ENCODE data around the gene F2. TPM values are rescaled to one million over a fixed set of nuclear protein-coding genes. Genes with fewer than 3 reads are reported as not detected.
A peak's percentile ranks its signal among the peaks of the same experiment; 100 is the strongest.

Gene F2
- total and polyA plus RNA-seq, 2 of the 13 experiments (the other 11 are each of a cell fraction or from before 2014, with no cell fraction given), result 330 to 801 TPM

- TF ChIP-seq ZFX (CRISPR knock-in tag; IDR thresholded peaks at IDR 0.05; ENCODE audit: low read depth), result peak; percentile 79
- TF ChIP-seq MLX (CRISPR knock-in tag; IDR thresholded peaks at IDR 0.05), result peak; percentile 51; the same call in 1 of the 2 replicates
- no peak for TF ChIP-seq MLLT10 (CRISPR knock-in tag; IDR thresholded peaks at IDR 0.05)
- TF ChIP-seq ZNF512 (CRISPR knock-in tag; IDR thresholded peaks at IDR 0.05), result no peak
- no peak for TF ChIP-seq NCOA1 (CRISPR knock-in tag; IDR thresholded peaks at IDR 0.05)
- TF ChIP-seq ZNF816 (CRISPR knock-in tag; IDR thresholded peaks at IDR 0.05; ENCODE audit: borderline replicate concordance), result peak; percentile 39; the same call in 1 of the 2 replicates
- no peak for TF ChIP-seq CAMTA2 (CRISPR knock-in tag; IDR thresholded peaks at IDR 0.05; ENCODE audit: borderline replicate concordance)
- no peak for TF ChIP-seq MED13 (CRISPR knock-in tag; IDR thresholded peaks at IDR 0.05)
- TF ChIP-seq ZNF761 (CRISPR knock-in tag; conservative IDR thresholded peaks at IDR 0.05), result no peak
- TF ChIP-seq MAF1 (CRISPR knock-in tag; IDR thresholded peaks at IDR 0.05; ENCODE audit: borderline replicate concordance), result no peak
- TF ChIP-seq ZNF747 (CRISPR knock-in tag; IDR thresholded peaks at IDR 0.05; ENCODE audit: borderline replicate concordance), result peak; percentile 65; the same call in 1 of the 2 replicates
- TF ChIP-seq SUZ12 (IDR thresholded peaks at IDR 0.05; ENCODE audit: low read depth, low read length), result no peak
- TF ChIP-seq HDAC2 (CRISPR knock-in tag; IDR thresholded peaks at IDR 0.05), result peak; percentile 44; the same call in 1 of the 2 replicates
- peak; percentile 59; the same call in 1 of the 2 replicates for TF ChIP-seq ERF (CRISPR knock-in tag; IDR thresholded peaks at IDR 0.05)
- TF ChIP-seq GABPB1 (CRISPR knock-in tag; IDR thresholded peaks at IDR 0.05), result peak; percentile 57
- TF ChIP-seq ZBTB37 (CRISPR knock-in tag; IDR thresholded peaks at IDR 0.05), result 0 out of 2 replicates have a peak, but pooled peaks have one; percentile 61
- TF ChIP-seq ZBTB42 (CRISPR knock-in tag; IDR thresholded peaks at IDR 0.05), result 0 out of 2 replicates have a peak, but pooled peaks have one; percentile 63
- no peak for TF ChIP-seq CSRNP2 (CRISPR knock-in tag; conservative IDR thresholded peaks at IDR 0.05; ENCODE audit: low read depth)
- 0 out of 4 replicates have a peak, but pooled peaks of 1 of the 2 experiments have one; percentile 34 for TF ChIP-seq REST (IDR thresholded peaks at IDR 0.05; ENCODE audit: borderline replicate concordance in 1 of 2, low read depth in 1 of 2, low read length in 2 of 2)
- TF ChIP-seq SALL1 (CRISPR knock-in tag; IDR thresholded peaks at IDR 0.05), result peak; percentile 91
These were observed 23.4 kb upstream of the F2 start (continued) for GRCh38 chr11:46695345-46696211.
